Tibial nerve (tissue), 4 donors: ENCODE data around the gene STAC3.

Source experiments
- EP300 ChIP-seq, 2 donors: sonication (generic); formaldehyde crosslinking; IDR thresholded peaks; one replicate each; pipeline ENCODE4 v1.6.1; 2017; ENCODE audit warnings: antibody characterized with exemption in 2 of 2, mild to moderate bottlenecking in 1 of 2
- POLR2A ChIP-seq, 2 donors: fragments of 450-650 bp; IDR thresholded peaks; one replicate each; pipeline ENCODE4 v1.6.1; 2017; ENCODE audit warnings: antibody characterized with exemption in 2 of 2, mild to moderate bottlenecking in 2 of 2, moderate library complexity in 2 of 2
- TF ChIP-seq, protein P1 (sequence below), 5 experiments: fragments of 200-600 bp in 3 of 5; fragments of 450-650 bp in 2 of 5; sonication (generic) in 3 of 5; IDR thresholded peaks; one replicate each; pipeline ENCODE4 v1.5.1; 2016 to 2019; ENCODE audit warnings: antibody characterized with exemption in 5 of 5, mild to moderate bottlenecking in 3 of 5, moderate library complexity in 2 of 5

DNA sequence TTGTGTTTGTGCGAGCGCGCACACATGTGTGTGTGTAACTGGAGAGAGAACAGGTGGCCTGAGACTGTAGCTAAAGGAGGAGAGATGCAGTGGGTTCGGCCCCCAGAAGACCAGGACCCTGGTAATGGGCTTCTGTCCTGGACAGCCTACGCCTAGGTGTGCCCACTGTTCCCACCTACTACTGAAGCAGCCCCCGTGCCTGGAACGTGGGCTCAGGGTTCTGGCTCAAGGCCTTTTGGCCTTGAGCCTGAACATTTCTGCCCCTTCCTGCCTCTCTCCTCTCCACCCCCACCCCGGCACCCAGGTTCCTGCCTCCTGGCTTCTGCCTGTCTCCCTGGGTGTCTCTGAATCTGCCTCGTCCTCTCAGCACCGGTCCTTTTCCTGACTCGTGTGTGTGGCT, 35.9 kb downstream of the STAC3 start:
- TF ChIP-seq, protein P1, sequence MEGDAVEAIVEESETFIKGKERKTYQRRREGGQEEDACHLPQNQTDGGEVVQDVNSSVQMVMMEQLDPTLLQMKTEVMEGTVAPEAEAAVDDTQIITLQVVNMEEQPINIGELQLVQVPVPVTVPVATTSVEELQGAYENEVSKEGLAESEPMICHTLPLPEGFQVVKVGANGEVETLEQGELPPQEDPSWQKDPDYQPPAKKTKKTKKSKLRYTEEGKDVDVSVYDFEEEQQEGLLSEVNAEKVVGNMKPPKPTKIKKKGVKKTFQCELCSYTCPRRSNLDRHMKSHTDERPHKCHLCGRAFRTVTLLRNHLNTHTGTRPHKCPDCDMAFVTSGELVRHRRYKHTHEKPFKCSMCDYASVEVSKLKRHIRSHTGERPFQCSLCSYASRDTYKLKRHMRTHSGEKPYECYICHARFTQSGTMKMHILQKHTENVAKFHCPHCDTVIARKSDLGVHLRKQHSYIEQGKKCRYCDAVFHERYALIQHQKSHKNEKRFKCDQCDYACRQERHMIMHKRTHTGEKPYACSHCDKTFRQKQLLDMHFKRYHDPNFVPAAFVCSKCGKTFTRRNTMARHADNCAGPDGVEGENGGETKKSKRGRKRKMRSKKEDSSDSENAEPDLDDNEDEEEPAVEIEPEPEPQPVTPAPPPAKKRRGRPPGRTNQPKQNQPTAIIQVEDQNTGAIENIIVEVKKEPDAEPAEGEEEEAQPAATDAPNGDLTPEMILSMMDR (IDR thresholded peaks at IDR 0.05) = no peak
- no peak for TF ChIP-seq POLR2A (IDR thresholded peaks at IDR 0.05)
- TF ChIP-seq EP300 (IDR thresholded peaks at IDR 0.05) = no peak
